Central memory CD8-positive, alpha-beta T cell (primary cell): ENCODE measurements around the gene CYSTM1.

Experiments used
- ATAC-seq: fragments of 150-1000 bp; cut with Tn5 transposase; replicated peaks from 2 replicates; pipeline ENCODE4 v1.10.0; 2022; ENCODE audit warnings: mild to moderate bottlenecking, moderate FRiP score, moderate number of reproducible peaks; ENCODE audit not compliant: poor library complexity, severe bottlenecking; ENCODE audit errors: extremely low read depth
- DNase-seq, 2 donors: peaks; one replicate each; pipeline ENCODE4 v3.0.0; 2021; ENCODE audit warnings: low spot score in 2 of 2
- H3K27ac Mint-ChIP-seq: one replicate; pipeline ENCODE4 v1.8.0; 2022; ENCODE audit warnings: low read depth, mild to moderate bottlenecking, moderate library complexity, mixed read lengths
- H3K27me3 Mint-ChIP-seq: one replicate; pipeline ENCODE4 v1.8.0; 2022; ENCODE audit warnings: mixed read lengths
- H3K36me3 Mint-ChIP-seq: one replicate; pipeline ENCODE4 v1.8.0; 2022; ENCODE audit warnings: mild to moderate bottlenecking, moderate library complexity, mixed read lengths; ENCODE audit not compliant: insufficient read depth
- H3K4me1 Mint-ChIP-seq: one replicate; pipeline ENCODE4 v1.8.0; 2022; ENCODE audit warnings: mixed read lengths
- H3K4me3 Mint-ChIP-seq: one replicate; pipeline ENCODE4 v1.8.0; 2022; ENCODE audit warnings: mild to moderate bottlenecking, moderate library complexity, mixed read lengths
- H3K9me3 Mint-ChIP-seq: one replicate; pipeline ENCODE4 v1.8.0; 2022; ENCODE audit warnings: mixed read lengths

Gene CYSTM1

GRCh38 chr5:140224658-140225057, 49.7 kb downstream of the CYSTM1 start:
- no peak for DNase-seq
- no peak overlapping the region for H3K4me3 Mint-ChIP-seq
- H3K27ac Mint-ChIP-seq = no peak overlapping the region
- peaks cover 1% of the 10 kb centered on the region for H3K36me3 Mint-ChIP-seq
- H3K4me1 Mint-ChIP-seq = no peaks in the 10 kb centered on the region
- peaks cover 7% of the 10 kb centered on the region for H3K27me3 Mint-ChIP-seq
- ATAC-seq = no peak
- no peaks in the 10 kb centered on the region for H3K9me3 Mint-ChIP-seq

- Mint-ChIP-seq H3K36me3 (peaks cover 1% of the 10 kb centered on the region), H3K27ac (no peak overlapping the region), H3K4me1 (no peaks in the 10 kb centered on the region), H3K9me3 (no peaks in the 10 kb centered on the region), H3K27me3 (peaks cover 7% of the 10 kb centered on the region), H3K4me3 (no peak overlapping the region)
- ATAC-seq = no peak
- DNase-seq = no peak
These were observed 50.4 kb downstream of the CYSTM1 start for GRCh38 chr5:140225396-140225795.

DNA sequence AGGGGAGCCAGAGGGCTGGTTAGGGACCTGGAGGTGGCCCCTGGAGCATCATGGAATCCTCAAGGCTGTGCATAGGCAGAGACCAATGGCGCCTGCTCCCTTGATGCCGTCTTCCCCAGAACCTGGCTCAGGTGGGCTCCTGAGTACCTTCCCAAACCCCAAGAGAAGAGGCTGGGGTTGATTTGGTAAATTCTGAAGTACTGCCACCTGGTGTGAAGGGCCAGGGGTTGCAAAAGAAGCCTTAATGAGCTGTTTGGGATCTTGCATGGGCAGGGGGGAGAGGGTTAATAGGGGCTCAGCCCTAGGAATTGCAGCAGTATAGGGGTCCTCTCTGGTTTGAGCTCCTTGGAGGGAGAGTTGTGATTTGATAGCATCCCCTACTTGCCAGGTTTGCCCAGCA, 52.1 kb downstream of the CYSTM1 start:
- no peaks in the 10 kb centered on the region for H3K4me1 Mint-ChIP-seq
- DNase-seq (no peak), ATAC-seq (no peak)
- H3K9me3 Mint-ChIP-seq = no peaks in the 10 kb centered on the region
- peaks cover 1% of the 10 kb centered on the region for H3K36me3 Mint-ChIP-seq
- H3K27me3 Mint-ChIP-seq = peaks cover 7% of the 10 kb centered on the region
- H3K27ac Mint-ChIP-seq = no peak overlapping the region
- H3K4me3 Mint-ChIP-seq = no peak overlapping the region

DNA sequence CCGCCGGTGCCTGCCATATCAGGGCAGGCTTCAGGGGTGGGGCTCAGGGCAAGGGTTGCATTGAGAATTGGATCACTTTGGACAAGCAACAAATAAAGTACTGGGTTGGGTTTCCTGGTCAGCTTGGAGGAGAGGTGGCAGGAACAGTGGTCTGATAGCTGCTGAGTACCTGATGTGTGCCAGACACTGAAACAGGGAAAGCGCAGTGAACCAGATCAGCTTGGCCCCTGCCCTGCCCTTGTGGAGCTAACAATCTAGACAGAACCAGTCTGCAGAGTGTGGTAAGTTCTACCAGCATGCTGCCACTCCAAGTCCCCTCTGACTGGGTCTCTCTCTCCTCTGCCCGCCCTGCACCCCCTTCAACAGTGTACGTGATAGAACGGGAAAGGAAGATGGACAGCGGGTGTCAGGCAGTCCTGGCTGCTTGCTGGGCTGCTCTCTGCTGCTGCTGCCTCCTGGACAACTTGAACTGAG, 53.4 kb downstream of the CYSTM1 start:
- no peaks in the 10 kb centered on the region for H3K9me3 Mint-ChIP-seq
- no peak overlapping the region for H3K4me3 Mint-ChIP-seq
- no peak for ATAC-seq
- DNase-seq = no peak
- no peak overlapping the region for H3K27ac Mint-ChIP-seq
- H3K4me1 Mint-ChIP-seq = no peaks in the 10 kb centered on the region
- H3K36me3 Mint-ChIP-seq = peaks cover 1% of the 10 kb centered on the region
- H3K27me3 Mint-ChIP-seq = peaks cover 7% of the 10 kb centered on the region

DNA sequence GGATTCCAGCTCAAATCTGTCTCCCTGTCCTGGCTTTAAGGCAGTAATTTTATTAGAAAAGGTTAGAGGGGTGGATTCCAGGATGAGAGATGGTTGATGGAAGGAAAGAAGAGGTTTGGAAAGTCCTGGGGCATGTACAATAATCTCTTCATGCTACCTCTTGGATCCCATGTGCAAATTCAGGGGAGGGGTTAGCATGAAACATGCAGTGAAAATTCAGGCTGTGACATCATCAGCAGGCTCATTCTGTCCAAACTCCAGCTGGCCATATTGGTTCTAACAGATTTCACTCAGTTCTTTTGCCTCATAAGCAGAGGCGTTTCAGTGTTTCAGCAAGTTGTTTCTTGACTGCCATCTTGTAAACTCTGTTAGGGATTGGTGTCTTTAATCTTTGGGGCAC, 55.4 kb downstream of the CYSTM1 start:
- Mint-ChIP-seq H3K4me3 (no peak overlapping the region), H3K27me3 (peaks cover 7% of the 10 kb centered on the region), H3K36me3 (peaks cover 1% of the 10 kb centered on the region), H3K27ac (no peak overlapping the region), H3K9me3 (no peaks in the 10 kb centered on the region), H3K4me1 (no peaks in the 10 kb centered on the region)
- DNase-seq = no peak
- no peak for ATAC-seq

DNA sequence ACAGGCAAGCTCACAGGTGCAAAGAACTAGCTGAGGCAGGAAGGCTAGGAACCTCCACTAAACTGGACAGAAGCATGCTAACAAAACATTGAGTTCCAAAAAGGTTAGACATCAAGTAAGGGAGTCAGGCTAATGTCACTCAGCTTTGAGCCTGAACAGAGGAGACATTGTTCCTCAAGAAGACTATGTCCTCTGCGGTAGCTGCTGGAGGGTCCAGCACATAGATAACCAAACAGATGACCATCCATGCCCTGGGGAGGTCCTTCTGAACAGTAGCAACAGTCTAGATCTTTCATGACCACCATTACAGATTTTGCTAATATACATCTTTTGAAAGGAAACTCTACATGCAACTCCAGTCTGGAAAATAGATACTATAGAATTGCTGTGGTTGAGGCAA, 57.7 kb downstream of the CYSTM1 start:
- H3K4me3 Mint-ChIP-seq = no peak overlapping the region
- H3K27me3 Mint-ChIP-seq = no peaks in the 10 kb centered on the region
- DNase-seq (no peak), ATAC-seq (no peak)
- H3K27ac Mint-ChIP-seq = no peak overlapping the region
- H3K9me3 Mint-ChIP-seq = no peaks in the 10 kb centered on the region
- H3K36me3 Mint-ChIP-seq = peaks cover 3% of the 10 kb centered on the region
- H3K4me1 Mint-ChIP-seq = no peaks in the 10 kb centered on the region

DNA sequence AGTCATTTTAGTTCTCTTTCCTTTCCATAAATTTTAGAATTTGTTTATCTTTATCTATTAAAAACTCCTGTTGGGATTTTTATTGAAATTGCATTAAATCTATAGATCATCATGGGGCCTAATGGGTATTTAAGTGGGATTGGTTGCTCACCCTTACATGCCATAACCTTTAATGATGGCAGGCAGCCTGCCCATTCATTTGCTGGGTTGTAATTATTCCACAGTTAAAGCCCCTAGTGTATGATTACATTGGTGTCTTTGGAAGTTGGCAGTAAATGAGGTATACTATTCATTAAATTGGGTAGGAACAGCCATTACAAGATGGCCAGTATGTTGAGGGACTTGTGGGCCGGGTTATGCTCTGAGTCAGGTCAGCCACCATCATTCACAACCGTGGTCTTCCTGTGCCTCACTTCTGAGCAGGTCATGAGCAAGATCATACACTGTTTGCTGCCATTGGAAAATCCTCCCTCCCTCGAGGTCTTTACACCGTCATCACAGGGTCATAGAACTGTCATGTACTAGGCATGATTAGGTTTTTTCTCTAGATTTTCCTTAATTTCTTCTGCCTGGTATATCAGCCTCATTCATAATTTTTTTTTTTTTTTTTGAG, 59.5 kb downstream of the CYSTM1 start:
- H3K4me3 Mint-ChIP-seq = no peak overlapping the region
- no peak overlapping the region for H3K27ac Mint-ChIP-seq
- H3K36me3 Mint-ChIP-seq = peaks cover 3% of the 10 kb centered on the region
- no peaks in the 10 kb centered on the region for H3K27me3 Mint-ChIP-seq
- no peaks in the 10 kb centered on the region for H3K4me1 Mint-ChIP-seq
- DNase-seq (no peak), ATAC-seq (no peak)
- H3K9me3 Mint-ChIP-seq = no peaks in the 10 kb centered on the region

DNA sequence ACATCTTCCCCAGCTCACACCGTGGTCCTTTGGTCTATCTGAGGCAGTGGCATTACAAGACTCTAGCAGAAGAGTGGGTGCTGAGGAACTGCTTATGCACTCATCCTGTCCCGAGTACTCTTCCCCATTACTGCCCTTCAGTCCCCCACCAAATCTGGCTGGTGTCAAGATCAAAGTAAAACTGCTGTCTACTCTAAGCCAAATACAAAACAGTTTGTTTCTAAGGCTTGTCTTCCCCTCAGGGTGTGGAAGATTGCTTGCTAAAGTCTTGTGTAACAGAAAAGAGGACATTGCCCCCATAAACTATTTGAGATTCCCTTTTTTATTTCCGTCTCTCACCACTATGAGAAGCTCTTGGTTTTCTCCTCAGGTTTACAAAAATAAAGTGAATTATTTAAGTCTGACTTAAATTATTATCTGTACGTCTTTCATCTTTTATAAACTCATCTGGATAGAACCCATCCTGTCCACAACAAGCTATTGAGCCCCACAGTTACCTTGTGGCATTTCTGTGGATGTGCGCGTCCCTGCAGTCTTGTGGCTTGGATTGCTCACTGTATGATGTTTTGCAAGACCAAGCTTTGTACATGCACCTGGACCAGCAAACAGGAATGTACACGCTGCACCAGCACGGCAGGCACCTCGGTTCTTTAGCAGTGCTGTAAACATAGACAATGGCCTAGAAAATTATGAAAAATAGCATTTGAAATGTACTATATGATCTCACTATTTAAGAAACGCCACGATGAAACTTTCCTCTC, 61.0 kb downstream of the CYSTM1 start:
- Mint-ChIP-seq H3K4me3 (no peak overlapping the region), H3K9me3 (no peaks in the 10 kb centered on the region), H3K27me3 (no peaks in the 10 kb centered on the region), H3K27ac (no peak overlapping the region), H3K4me1 (no peaks in the 10 kb centered on the region), H3K36me3 (peaks cover 4% of the 10 kb centered on the region)
- ATAC-seq (no peak), DNase-seq (no peak)

- Mint-ChIP-seq H3K4me1 (no peaks in the 10 kb centered on the region), H3K4me3 (no peak overlapping the region), H3K36me3 (peaks cover 4% of the 10 kb centered on the region), H3K27ac (no peak overlapping the region), H3K27me3 (no peaks in the 10 kb centered on the region), H3K9me3 (no peaks in the 10 kb centered on the region)
- ATAC-seq = no peak
- DNase-seq = no peak
These were observed 62.1 kb downstream of the CYSTM1 start for GRCh38 chr5:140236891-140237598.

- H3K9me3 Mint-ChIP-seq = no peaks in the 10 kb centered on the region
- DNase-seq = no peak
- H3K27ac Mint-ChIP-seq = no peak overlapping the region
- no peaks in the 10 kb centered on the region for H3K4me1 Mint-ChIP-seq
- H3K27me3 Mint-ChIP-seq = no peaks in the 10 kb centered on the region
- ATAC-seq = no peak
- H3K36me3 Mint-ChIP-seq = peaks cover 6% of the 10 kb centered on the region
- H3K4me3 Mint-ChIP-seq = no peak overlapping the region
These were observed 63.8 kb downstream of the CYSTM1 start for GRCh38 chr5:140238756-140239155.

DNA sequence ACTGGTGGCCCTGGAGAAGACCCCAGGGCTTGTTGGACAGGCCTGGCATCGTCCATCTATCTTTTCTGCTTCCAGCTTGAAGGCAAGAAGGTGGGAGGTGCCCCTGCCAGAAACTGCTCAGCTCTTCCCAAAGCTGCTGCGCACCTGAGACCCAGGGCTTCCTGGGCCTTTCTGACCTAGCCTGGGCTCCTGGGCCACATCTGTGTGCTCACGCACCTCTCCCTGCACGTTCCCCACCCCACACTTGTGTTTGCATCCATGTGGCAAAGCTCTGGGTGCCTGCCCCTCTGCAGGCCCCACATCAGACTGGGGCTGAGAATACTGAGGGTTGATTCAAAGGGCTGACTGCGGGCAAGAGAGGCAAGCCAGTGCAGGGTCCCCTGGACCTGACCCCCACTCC, 64.5 kb downstream of the CYSTM1 start:
- Mint-ChIP-seq H3K27ac (no peak overlapping the region), H3K9me3 (no peaks in the 10 kb centered on the region), H3K36me3 (peaks cover 6% of the 10 kb centered on the region), H3K4me1 (peaks cover under 1% of the 10 kb centered on the region), H3K27me3 (no peaks in the 10 kb centered on the region), H3K4me3 (no peak overlapping the region)
- ATAC-seq (no peak), DNase-seq (no peak)

GRCh38 chr5:140239939-140240700, 65.1 kb downstream of the CYSTM1 start:
- Mint-ChIP-seq H3K4me1 (peaks cover 7% of the 10 kb centered on the region), H3K36me3 (peaks cover 10% of the 10 kb centered on the region), H3K27me3 (no peaks in the 10 kb centered on the region), H3K9me3 (no peaks in the 10 kb centered on the region), H3K4me3 (no peak overlapping the region), H3K27ac (no peak overlapping the region)
- ATAC-seq = peak; percentile 58
- DNase-seq = peak in 1 of 2 donors; percentile 16
